Measurements from ENCODE around the gene LYRM4.

Gene LYRM4

DNA sequence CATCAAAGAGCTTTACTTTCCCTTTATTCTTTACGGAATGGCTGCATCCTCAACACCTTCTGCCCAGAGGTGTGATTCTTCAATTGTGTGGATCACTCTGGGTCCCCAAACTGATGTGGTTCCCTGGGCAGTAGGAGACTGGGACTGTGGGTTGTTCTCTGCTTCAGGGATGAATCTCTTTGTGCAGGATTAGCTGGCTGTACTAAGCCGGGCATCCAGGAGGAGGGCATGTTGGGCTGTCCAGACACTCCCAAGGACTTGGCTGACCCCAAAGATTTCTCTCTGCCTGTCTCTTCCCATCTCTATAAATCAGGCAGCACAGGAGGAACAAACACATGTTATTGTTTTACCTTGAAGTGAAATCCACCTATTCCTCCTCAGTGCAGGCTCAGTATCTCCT lies 15.8 kb upstream of the LYRM4 start:
- TF ChIP-seq, protein P1, sequence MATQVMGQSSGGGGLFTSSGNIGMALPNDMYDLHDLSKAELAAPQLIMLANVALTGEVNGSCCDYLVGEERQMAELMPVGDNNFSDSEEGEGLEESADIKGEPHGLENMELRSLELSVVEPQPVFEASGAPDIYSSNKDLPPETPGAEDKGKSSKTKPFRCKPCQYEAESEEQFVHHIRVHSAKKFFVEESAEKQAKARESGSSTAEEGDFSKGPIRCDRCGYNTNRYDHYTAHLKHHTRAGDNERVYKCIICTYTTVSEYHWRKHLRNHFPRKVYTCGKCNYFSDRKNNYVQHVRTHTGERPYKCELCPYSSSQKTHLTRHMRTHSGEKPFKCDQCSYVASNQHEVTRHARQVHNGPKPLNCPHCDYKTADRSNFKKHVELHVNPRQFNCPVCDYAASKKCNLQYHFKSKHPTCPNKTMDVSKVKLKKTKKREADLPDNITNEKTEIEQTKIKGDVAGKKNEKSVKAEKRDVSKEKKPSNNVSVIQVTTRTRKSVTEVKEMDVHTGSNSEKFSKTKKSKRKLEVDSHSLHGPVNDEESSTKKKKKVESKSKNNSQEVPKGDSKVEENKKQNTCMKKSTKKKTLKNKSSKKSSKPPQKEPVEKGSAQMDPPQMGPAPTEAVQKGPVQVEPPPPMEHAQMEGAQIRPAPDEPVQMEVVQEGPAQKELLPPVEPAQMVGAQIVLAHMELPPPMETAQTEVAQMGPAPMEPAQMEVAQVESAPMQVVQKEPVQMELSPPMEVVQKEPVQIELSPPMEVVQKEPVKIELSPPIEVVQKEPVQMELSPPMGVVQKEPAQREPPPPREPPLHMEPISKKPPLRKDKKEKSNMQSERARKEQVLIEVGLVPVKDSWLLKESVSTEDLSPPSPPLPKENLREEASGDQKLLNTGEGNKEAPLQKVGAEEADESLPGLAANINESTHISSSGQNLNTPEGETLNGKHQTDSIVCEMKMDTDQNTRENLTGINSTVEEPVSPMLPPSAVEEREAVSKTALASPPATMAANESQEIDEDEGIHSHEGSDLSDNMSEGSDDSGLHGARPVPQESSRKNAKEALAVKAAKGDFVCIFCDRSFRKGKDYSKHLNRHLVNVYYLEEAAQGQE (IDR thresholded peaks at IDR 0.05; ENCODE audit: insufficient read depth in 1 of 2, low read depth in 2 of 2, low read length in 2 of 2): no peak
- TF ChIP-seq SIN3A (IDR thresholded peaks at IDR 0.05; ENCODE audit: borderline replicate concordance, insufficient read depth, low read length): no peak
- no peak for TF ChIP-seq FOXP2 (optimal IDR thresholded peaks at IDR 0.05; ENCODE audit: borderline replicate concordance, extremely low read depth, extremely low read length, insufficient read depth)
- TF ChIP-seq POLR2AphosphoS5 (IDR thresholded peaks at IDR 0.05; ENCODE audit: low read depth, low read length): no peak
- TF ChIP-seq TAF1 (IDR thresholded peaks at IDR 0.05; ENCODE audit: borderline replicate concordance, insufficient read depth, low read length): no peak

- TF ChIP-seq, protein P1 (IDR thresholded peaks at IDR 0.05; ENCODE audit: insufficient read depth in 1 of 2, low read depth in 2 of 2, low read length in 2 of 2): no peak
- no peak for TF ChIP-seq POLR2AphosphoS5 (IDR thresholded peaks at IDR 0.05; ENCODE audit: low read depth, low read length)
- no peak for TF ChIP-seq TAF1 (IDR thresholded peaks at IDR 0.05; ENCODE audit: borderline replicate concordance, insufficient read depth, low read length)
- no peak for TF ChIP-seq FOXP2 (optimal IDR thresholded peaks at IDR 0.05; ENCODE audit: borderline replicate concordance, extremely low read depth, extremely low read length, insufficient read depth)
- TF ChIP-seq SIN3A (IDR thresholded peaks at IDR 0.05; ENCODE audit: borderline replicate concordance, insufficient read depth, low read length): no peak
Measured at GRCh38 chr6:5275497-5275896, 14.7 kb upstream of the LYRM4 start.

- TF ChIP-seq POLR2AphosphoS5 (IDR thresholded peaks at IDR 0.05; ENCODE audit: low read depth, low read length): no peak
- no peak for TF ChIP-seq TAF1 (IDR thresholded peaks at IDR 0.05; ENCODE audit: borderline replicate concordance, insufficient read depth, low read length)
- no peak for TF ChIP-seq SIN3A (IDR thresholded peaks at IDR 0.05; ENCODE audit: borderline replicate concordance, insufficient read depth, low read length)
- TF ChIP-seq FOXP2 (optimal IDR thresholded peaks at IDR 0.05; ENCODE audit: borderline replicate concordance, extremely low read depth, extremely low read length, insufficient read depth): no peak
- TF ChIP-seq, protein P1 (IDR thresholded peaks at IDR 0.05; ENCODE audit: insufficient read depth in 1 of 2, low read depth in 2 of 2, low read length in 2 of 2): no peak
Measured at GRCh38 chr6:5274231-5274630, 13.5 kb upstream of the LYRM4 start.

DNA sequence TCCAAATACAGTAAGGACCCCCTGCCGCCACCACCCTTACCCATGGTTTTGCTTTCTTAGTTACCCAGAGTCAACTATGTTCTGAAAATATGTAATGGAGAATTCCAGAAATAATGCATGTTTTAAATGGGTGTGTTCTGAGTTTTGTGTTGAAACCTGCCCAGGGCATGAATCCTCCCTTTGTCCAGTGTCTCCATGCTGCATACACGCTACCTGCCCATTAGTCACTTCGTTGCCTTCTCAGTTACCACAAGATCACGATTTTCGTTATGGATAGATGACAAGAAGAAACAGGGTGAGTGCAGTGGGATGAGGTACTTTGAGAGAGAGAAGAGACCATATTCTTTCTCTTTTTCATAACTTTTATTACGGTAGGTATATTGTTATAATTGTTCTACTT lies 11.2 kb upstream of the LYRM4 start:
- no peak for TF ChIP-seq TAF1 (IDR thresholded peaks at IDR 0.05; ENCODE audit: borderline replicate concordance, insufficient read depth, low read length)
- TF ChIP-seq FOXP2 (optimal IDR thresholded peaks at IDR 0.05; ENCODE audit: borderline replicate concordance, extremely low read depth, extremely low read length, insufficient read depth): no peak
- TF ChIP-seq, protein P1 (IDR thresholded peaks at IDR 0.05; ENCODE audit: insufficient read depth in 1 of 2, low read depth in 2 of 2, low read length in 2 of 2): no peak
- no peak for TF ChIP-seq SIN3A (IDR thresholded peaks at IDR 0.05; ENCODE audit: borderline replicate concordance, insufficient read depth, low read length)
- TF ChIP-seq POLR2AphosphoS5 (IDR thresholded peaks at IDR 0.05; ENCODE audit: low read depth, low read length): no peak
